ENCODE results near the gene LYRM1.

LYRM1 gene

DNA sequence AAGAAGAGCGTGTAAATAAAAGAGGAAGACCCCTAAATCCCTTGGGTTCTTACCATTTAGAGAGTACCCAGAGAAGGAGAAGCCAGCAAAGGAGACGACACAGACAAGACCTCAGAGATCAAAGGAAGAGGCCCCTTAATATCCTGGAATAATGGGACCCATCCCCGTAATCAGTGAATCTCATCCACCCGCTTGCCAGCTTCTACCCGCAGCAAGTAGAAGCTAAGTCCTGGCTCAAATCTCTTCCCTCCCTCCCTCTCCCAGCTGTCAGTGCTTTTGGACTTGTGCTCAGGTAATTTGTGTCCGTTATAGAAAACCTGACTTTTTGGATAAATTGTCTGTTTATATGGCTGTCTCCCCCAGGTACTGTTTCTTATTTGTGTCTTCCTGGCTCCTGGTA is 1.9 kb downstream of the LYRM1 start:
- Histone ChIP-seq H3K4me1 (ENCODE audit: control insufficient read depth, insufficient read depth, low read length, unreplicated experiment) (peaks cover 66% of the 10 kb centered on the region), H2AFZ (ENCODE audit: low read length, unreplicated experiment) (no peak overlapping the region), H3K27me3 (ENCODE audit: insufficient read depth, low read length) (no peaks in the 10 kb centered on the region), H3K4me3 (ENCODE audit: low read depth, low read length) (peak overlapping the region; percentile 83; the same call in 1 of the 2 replicates), H3K27ac (ENCODE audit: low read depth, low read length) (0 out of 2 replicates have a peak overlapping the region, but pooled peaks have one; percentile 18), H3K36me3 (ENCODE audit: insufficient read depth, low read length) (no peaks in the 10 kb centered on the region), H3K79me2 (ENCODE audit: control insufficient read depth, insufficient read depth, low read length, unreplicated experiment) (peaks cover 64% of the 10 kb centered on the region)

DNA sequence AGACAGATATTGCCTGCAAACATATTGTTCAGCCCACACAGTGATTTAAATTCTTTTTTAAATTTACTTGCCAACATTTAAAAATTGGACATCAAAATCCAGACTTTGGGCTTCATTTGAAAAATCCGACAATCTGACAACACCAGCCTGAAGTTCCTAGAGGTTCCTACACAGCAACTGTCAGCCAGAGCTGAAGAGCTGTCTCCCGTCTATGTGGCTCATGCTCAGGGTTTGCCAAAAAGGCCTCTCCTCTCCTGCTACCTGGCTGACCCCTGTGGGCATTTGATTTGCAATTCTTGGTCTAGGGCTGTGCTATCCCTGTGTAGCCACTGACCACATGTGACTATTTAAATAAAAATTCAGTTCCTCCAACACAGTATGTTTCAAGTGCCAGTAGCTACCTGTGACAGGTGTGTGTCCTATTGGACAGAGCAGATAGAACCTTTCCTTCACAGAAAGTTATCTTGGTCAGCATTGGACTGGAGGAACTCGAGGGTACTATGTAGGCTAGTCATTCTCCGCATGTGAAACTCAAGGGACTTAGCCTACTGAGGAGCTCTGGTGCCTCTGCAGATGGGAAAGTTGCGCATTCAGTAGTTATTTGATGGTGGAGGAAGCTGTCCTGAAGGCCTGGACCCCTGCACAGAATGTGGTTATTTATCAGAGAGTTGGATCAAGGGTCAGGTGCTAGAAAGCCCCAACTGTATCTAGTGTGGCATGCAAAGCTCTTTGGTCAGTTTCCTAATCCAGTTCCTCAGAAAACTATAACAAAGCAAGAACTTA is 2.7 kb downstream of the LYRM1 start:
- peaks cover 64% of the 10 kb centered on the region for H3K4me1 ChIP-seq (ENCODE audit: control insufficient read depth, insufficient read depth, low read length, unreplicated experiment)
- peak overlapping the region; percentile 23; the same call in 1 of the 2 replicates for H3K4me3 ChIP-seq (ENCODE audit: low read depth, low read length)
- H3K36me3 ChIP-seq (ENCODE audit: insufficient read depth, low read length): no peaks in the 10 kb centered on the region
- H3K27me3 ChIP-seq (ENCODE audit: insufficient read depth, low read length): no peaks in the 10 kb centered on the region
- H3K27ac ChIP-seq (ENCODE audit: low read depth, low read length): peak overlapping the region; percentile 95
- H3K79me2 ChIP-seq (ENCODE audit: control insufficient read depth, insufficient read depth, low read length, unreplicated experiment): peaks cover 55% of the 10 kb centered on the region
- no peak overlapping the region for H2AFZ ChIP-seq (ENCODE audit: low read length, unreplicated experiment)

DNA sequence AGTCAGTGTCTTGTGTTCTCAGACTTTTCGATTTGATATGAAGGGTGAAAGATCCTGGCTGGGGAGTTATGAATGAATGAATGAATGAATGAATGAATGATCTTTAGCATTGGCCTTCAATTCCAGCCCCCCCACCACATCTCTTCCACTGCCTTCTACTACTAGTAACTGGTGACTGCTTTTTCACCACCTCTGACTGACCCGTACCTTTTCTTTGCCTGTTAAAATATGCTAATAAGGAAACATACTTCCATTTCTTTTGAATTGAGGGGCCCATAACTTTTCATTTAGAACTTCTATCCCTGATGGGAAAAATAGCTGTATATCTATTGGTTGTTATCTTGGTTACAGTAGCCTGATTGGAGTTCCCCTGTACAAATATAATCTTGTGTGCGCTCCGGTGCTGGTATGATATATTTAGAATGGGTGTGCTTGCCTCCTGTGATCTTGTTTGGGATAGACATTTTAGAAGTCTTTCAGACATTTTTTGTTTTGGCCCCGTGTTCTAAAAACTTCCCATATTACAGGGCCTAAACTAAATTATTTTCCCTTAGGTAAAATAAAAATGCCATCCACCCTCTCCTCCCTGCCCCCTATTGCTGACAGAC is 3.4 kb downstream of the LYRM1 start:
- no peaks in the 10 kb centered on the region for H3K36me3 ChIP-seq (ENCODE audit: insufficient read depth, low read length)
- peak overlapping the region; percentile 23 for H3K4me3 ChIP-seq (ENCODE audit: low read depth, low read length)
- H3K27me3 ChIP-seq (ENCODE audit: insufficient read depth, low read length): no peaks in the 10 kb centered on the region
- H3K79me2 ChIP-seq (ENCODE audit: control insufficient read depth, insufficient read depth, low read length, unreplicated experiment): peaks cover 48% of the 10 kb centered on the region
- H2AFZ ChIP-seq (ENCODE audit: low read length, unreplicated experiment): peak overlapping the region; percentile 18
- peak overlapping the region; percentile 95 for H3K27ac ChIP-seq (ENCODE audit: low read depth, low read length)
- peaks cover 63% of the 10 kb centered on the region for H3K4me1 ChIP-seq (ENCODE audit: control insufficient read depth, insufficient read depth, low read length, unreplicated experiment)

GRCh38 chr16:20904507-20905081 is 4.0 kb downstream of the LYRM1 start:
- H3K36me3 ChIP-seq (ENCODE audit: insufficient read depth, low read length): no peaks in the 10 kb centered on the region
- H3K79me2 ChIP-seq (ENCODE audit: control insufficient read depth, insufficient read depth, low read length, unreplicated experiment): peaks cover 43% of the 10 kb centered on the region
- H3K27ac ChIP-seq (ENCODE audit: low read depth, low read length): peak overlapping the region; percentile 95
- no peaks in the 10 kb centered on the region for H3K27me3 ChIP-seq (ENCODE audit: insufficient read depth, low read length)
- H3K4me3 ChIP-seq (ENCODE audit: low read depth, low read length): peak overlapping the region; percentile 23
- peak overlapping the region; percentile 18 for H2AFZ ChIP-seq (ENCODE audit: low read length, unreplicated experiment)
- peaks cover 63% of the 10 kb centered on the region for H3K4me1 ChIP-seq (ENCODE audit: control insufficient read depth, insufficient read depth, low read length, unreplicated experiment)

- Histone ChIP-seq H3K4me1 (ENCODE audit: control insufficient read depth, insufficient read depth, low read length, unreplicated experiment) (peaks cover 72% of the 10 kb centered on the region), H3K27ac (ENCODE audit: low read depth, low read length) (peak overlapping the region; percentile 95), H3K36me3 (ENCODE audit: insufficient read depth, low read length) (no peaks in the 10 kb centered on the region), H3K27me3 (ENCODE audit: insufficient read depth, low read length) (no peaks in the 10 kb centered on the region), H3K4me3 (ENCODE audit: low read depth, low read length) (peak overlapping the region; percentile 47), H2AFZ (ENCODE audit: low read length, unreplicated experiment) (no peak overlapping the region), H3K79me2 (ENCODE audit: control insufficient read depth, insufficient read depth, low read length, unreplicated experiment) (peaks cover 37% of the 10 kb centered on the region)
Observed at GRCh38 chr16:20905576-20905975, 5.0 kb downstream of the LYRM1 start.

DNA sequence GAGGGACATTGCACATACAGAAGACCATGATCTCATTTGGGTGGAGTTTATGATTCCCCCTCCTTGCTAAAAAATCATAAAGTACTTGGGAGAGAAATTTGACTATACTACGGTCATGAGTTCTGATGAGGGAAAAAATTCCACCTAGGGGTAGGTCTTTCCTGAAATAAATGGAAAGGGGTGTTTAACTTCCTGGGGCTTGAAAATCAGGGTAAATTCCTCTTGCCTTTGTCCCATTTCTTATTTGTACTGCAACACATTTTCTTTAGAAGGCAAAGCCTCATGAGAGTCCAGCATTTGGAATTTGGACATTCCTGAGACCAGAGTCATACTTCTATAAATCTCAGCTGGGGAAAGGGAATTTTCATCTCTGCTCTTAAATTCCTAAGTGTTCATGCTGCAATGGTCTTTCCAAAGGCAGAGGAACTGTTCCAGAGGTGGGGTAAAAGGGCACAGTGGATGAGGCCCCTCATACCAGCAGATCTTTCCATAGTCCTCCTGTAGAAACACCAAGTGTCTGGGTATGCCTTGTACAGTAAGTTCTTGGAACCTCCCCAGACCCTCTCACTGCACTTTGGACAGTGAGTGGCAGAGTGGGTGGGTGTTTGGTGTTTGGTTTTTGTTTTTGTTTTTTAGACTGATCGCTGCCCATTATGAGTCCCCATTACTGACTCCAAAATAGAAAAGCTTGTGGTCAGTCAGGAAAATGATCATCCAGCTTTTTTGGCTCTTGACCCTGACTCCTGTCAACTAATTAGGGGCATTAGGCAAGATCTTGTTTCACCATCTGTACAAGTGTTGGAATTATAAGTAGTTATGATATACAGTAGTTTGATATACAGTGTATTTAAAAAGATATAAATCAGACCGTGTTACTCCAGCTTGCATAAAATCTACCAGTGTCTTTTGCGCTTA is 6.0 kb downstream of the LYRM1 start:
- Histone ChIP-seq H3K79me2 (ENCODE audit: control insufficient read depth, insufficient read depth, low read length, unreplicated experiment) (peaks cover 28% of the 10 kb centered on the region), H3K27me3 (ENCODE audit: insufficient read depth, low read length) (no peaks in the 10 kb centered on the region), H3K4me3 (ENCODE audit: low read depth, low read length) (peak overlapping the region; percentile 47), H3K27ac (ENCODE audit: low read depth, low read length) (peak overlapping the region; percentile 95), H3K4me1 (ENCODE audit: control insufficient read depth, insufficient read depth, low read length, unreplicated experiment) (peaks cover 81% of the 10 kb centered on the region), H3K36me3 (ENCODE audit: insufficient read depth, low read length) (no peaks in the 10 kb centered on the region), H2AFZ (ENCODE audit: low read length, unreplicated experiment) (peak overlapping the region; percentile 6)

DNA sequence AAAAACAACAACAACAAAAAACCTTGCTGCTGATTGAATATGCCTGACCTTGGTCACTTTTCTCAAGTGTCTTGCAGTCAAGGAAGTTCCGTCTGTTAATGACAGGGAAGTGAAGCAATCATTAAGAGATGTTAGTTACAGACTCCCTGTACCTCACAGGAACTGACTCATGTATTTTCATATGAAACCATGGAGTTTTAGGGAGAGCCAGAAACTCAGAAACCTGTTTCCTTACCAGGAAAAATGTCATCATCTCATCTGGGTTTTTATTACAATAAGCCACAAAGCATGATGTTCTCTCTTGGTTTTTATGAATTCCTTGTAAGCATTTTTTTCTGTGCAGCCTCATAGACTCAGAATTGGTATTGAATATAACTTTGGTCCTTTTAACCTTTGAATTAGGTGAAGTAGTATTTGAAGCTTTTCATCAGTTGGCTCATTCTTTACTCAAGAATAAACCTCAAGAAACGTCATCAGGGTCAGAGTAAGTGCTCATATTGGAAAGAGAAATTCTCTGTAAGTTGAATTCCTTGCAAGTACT is 10.3 kb downstream of the LYRM1 start:
- Histone ChIP-seq H3K79me2 (ENCODE audit: control insufficient read depth, insufficient read depth, low read length, unreplicated experiment) (no peaks in the 10 kb centered on the region), H2AFZ (ENCODE audit: low read length, unreplicated experiment) (peak overlapping the region; percentile 26), H3K27ac (ENCODE audit: low read depth, low read length) (peak overlapping the region; percentile 98), H3K27me3 (ENCODE audit: insufficient read depth, low read length) (no peaks in the 10 kb centered on the region), H3K36me3 (ENCODE audit: insufficient read depth, low read length) (no peaks in the 10 kb centered on the region), H3K4me1 (ENCODE audit: control insufficient read depth, insufficient read depth, low read length, unreplicated experiment) (peaks cover 63% of the 10 kb centered on the region), H3K4me3 (ENCODE audit: low read depth, low read length) (peak overlapping the region; percentile 42; the same call in 1 of the 2 replicates)

GRCh38 chr16:20911361-20911760 is 10.8 kb downstream of the LYRM1 start:
- Histone ChIP-seq H3K27ac (ENCODE audit: low read depth, low read length) (peak overlapping the region; percentile 98), H2AFZ (ENCODE audit: low read length, unreplicated experiment) (peak overlapping the region; percentile 26), H3K4me3 (ENCODE audit: low read depth, low read length) (peak overlapping the region; percentile 42; the same call in 1 of the 2 replicates), H3K79me2 (ENCODE audit: control insufficient read depth, insufficient read depth, low read length, unreplicated experiment) (no peaks in the 10 kb centered on the region), H3K4me1 (ENCODE audit: control insufficient read depth, insufficient read depth, low read length, unreplicated experiment) (peaks cover 58% of the 10 kb centered on the region), H3K27me3 (ENCODE audit: insufficient read depth, low read length) (no peaks in the 10 kb centered on the region), H3K36me3 (ENCODE audit: insufficient read depth, low read length) (no peaks in the 10 kb centered on the region)

DNA sequence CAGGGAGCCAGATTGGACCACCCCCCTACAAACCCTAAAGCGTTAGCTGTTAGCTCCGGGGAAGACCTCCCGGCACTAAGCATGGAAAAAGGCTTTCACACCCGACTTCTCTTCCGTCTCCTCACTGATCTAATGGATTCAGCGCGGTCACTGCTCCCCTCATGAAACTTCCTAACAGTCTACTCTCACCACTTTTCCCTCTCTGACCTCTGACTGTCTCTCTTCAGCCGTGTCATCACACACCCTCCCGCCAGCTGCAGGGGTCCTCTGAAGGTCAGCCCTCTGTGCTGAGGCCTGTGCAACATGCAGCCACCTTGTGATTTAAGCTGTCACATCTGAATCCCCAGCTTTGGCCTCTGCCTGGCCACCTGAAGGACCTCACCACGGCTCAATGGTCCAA is 15.7 kb downstream of the LYRM1 start:
- H3K4me3 ChIP-seq (ENCODE audit: low read depth, low read length): no peak overlapping the region
- no peaks in the 10 kb centered on the region for H3K36me3 ChIP-seq (ENCODE audit: insufficient read depth, low read length)
- no peaks in the 10 kb centered on the region for H3K27me3 ChIP-seq (ENCODE audit: insufficient read depth, low read length)
- H3K79me2 ChIP-seq (ENCODE audit: control insufficient read depth, insufficient read depth, low read length, unreplicated experiment): no peaks in the 10 kb centered on the region
- no peak overlapping the region for H3K27ac ChIP-seq (ENCODE audit: low read depth, low read length)
- H2AFZ ChIP-seq (ENCODE audit: low read length, unreplicated experiment): no peak overlapping the region
- H3K4me1 ChIP-seq (ENCODE audit: control insufficient read depth, insufficient read depth, low read length, unreplicated experiment): peaks cover 31% of the 10 kb centered on the region

DNA sequence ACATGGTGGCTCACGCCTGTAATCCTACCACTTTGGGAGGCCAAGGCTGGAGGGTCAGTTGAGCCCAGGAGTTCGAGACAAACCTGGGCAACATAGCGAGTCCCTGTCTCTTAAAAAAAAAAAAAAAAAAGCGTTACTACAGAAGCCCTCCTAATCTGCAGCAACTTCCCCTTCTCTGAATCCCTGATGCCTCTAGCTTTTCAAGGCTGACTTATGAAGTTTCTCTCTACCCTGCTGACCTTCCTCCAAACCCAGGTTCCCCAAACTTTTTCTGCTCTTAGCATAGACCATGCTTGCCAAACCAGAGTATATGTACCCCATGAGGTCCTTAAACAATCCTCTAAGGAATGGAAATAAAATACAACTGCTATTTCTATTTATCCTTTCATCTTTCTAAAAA is 16.4 kb downstream of the LYRM1 start:
- Histone ChIP-seq H3K27me3 (ENCODE audit: insufficient read depth, low read length) (no peaks in the 10 kb centered on the region), H2AFZ (ENCODE audit: low read length, unreplicated experiment) (no peak overlapping the region), H3K4me1 (ENCODE audit: control insufficient read depth, insufficient read depth, low read length, unreplicated experiment) (peaks cover 25% of the 10 kb centered on the region), H3K4me3 (ENCODE audit: low read depth, low read length) (no peak overlapping the region), H3K79me2 (ENCODE audit: control insufficient read depth, insufficient read depth, low read length, unreplicated experiment) (no peaks in the 10 kb centered on the region), H3K36me3 (ENCODE audit: insufficient read depth, low read length) (no peaks in the 10 kb centered on the region), H3K27ac (ENCODE audit: low read depth, low read length) (no peak overlapping the region)
